SU-DHL-6 (cell line): ENCODE results near the gene ARHGAP10.
A peak's percentile ranks its signal among the peaks of the same experiment; 100 is the strongest.

Experiments used
- H2AFZ ChIP-seq: fragments of 200-600 bp; sonication (generic); 2 replicates; pipeline ENCODE4 v1.6.1; 2014; ENCODE audit warnings: low read depth, mild to moderate bottlenecking, moderate library complexity, mixed read lengths, antibody characterized with exemption, low read length; ENCODE audit not compliant: severe bottlenecking
- H3F3A ChIP-seq: fragments of 200-600 bp; shearing (Covaris generic); 2 replicates; pipeline ENCODE4 v1.6.0; 2016; ENCODE audit warnings: antibody characterized with exemption, mild to moderate bottlenecking; ENCODE audit not compliant: insufficient read depth
- H3K27ac ChIP-seq: fragments of 200-600 bp; sonication (generic); 2 replicates; pipeline ENCODE4 v1.5.1; 2016; ENCODE audit warnings: low read depth, mild to moderate bottlenecking, low read length, moderate library complexity, mixed read lengths
- H3K27me3 ChIP-seq: fragments of 200-600 bp; sonication (generic), shearing (Covaris generic); 2 replicates; pipeline ENCODE4 v1.6.0; 2014; ENCODE audit warnings: mild to moderate bottlenecking, low read length
- H3K36me3 ChIP-seq: fragments of 200-600 bp; sonication (generic); 2 replicates; pipeline ENCODE4 v1.6.1; 2014; ENCODE audit warnings: mild to moderate bottlenecking, low read length, mixed read lengths
- H3K4me2 ChIP-seq: fragments of 300-600, 200-600 bp; shearing (Covaris generic), sonication (generic); 2 replicates; pipeline ENCODE4 v1.6.0; 2014; ENCODE audit warnings: low read length, low read depth, mild to moderate bottlenecking; ENCODE audit not compliant: poor library complexity, severe bottlenecking
- H3K4me3 ChIP-seq: fragments of 200-600 bp; sonication (generic); 2 replicates; pipeline ENCODE4 v1.5.1; 2014; ENCODE audit warnings: antibody characterized with exemption, low read length, mild to moderate bottlenecking, mixed read lengths; ENCODE audit not compliant: insufficient read depth, poor library complexity, severe bottlenecking
- H3K79me2 ChIP-seq: fragments of 200-600 bp; sonication (generic); 2 replicates; pipeline ENCODE4 v1.6.1; 2014; ENCODE audit warnings: mild to moderate bottlenecking, low read length, moderate library complexity; ENCODE audit not compliant: insufficient read depth
- H3K9ac ChIP-seq: fragments of 200-600 bp; sonication (generic); 2 replicates; pipeline ENCODE4 v1.7.0; 2014; ENCODE audit warnings: mild to moderate bottlenecking, low read length
- H3K9me2 ChIP-seq: fragments of 200-600 bp; sonication (generic); replicated peaks from 2 replicates; pipeline ENCODE4 v1.6.1; 2014; ENCODE audit warnings: low read length; ENCODE audit not compliant: insufficient read depth
- H3K9me3 ChIP-seq: fragments of 200-600 bp; sonication (generic); 2 replicates; pipeline ENCODE4 v1.6.1; 2014; ENCODE audit warnings: low read length, mixed read lengths; ENCODE audit not compliant: insufficient read depth
- H4K20me1 ChIP-seq: fragments of 200-600 bp; sonication (generic); 2 replicates; pipeline ENCODE4 v1.6.1; 2014; ENCODE audit warnings: low read depth, mild to moderate bottlenecking, antibody characterized with exemption, low read length, moderate library complexity, mixed read lengths
- CTCF ChIP-seq: fragments of 200-600 bp; sonication (generic); IDR thresholded peaks from one replicate; pipeline ENCODE4 v1.5.1; 2017; ENCODE audit warnings: antibody characterized with exemption, mild to moderate bottlenecking, low read length, moderate library complexity; ENCODE audit not compliant: insufficient read depth, poor library complexity, severe bottlenecking
- EZH2phosphoT487 ChIP-seq: fragments of 200-600 bp; sonication (generic), shearing (Covaris generic); conservative IDR thresholded peaks from 2 replicates; pipeline ENCODE4 v1.6.1; 2018; ENCODE audit warnings: mild to moderate bottlenecking, antibody characterized with exemption, low read length, moderate library complexity, mixed read lengths

Gene ARHGAP10

GRCh38 chr4:147923854-147924253 lies 192.0 kb downstream of the ARHGAP10 start:
- Histone ChIP-seq H2AFZ (no peak overlapping the region), H3K36me3 (no peaks in the 10 kb centered on the region), H3K9ac (no peak overlapping the region), H3K9me2 (no peaks in the 10 kb centered on the region), H3K27me3 (no peaks in the 10 kb centered on the region), H3K9me3 (no peaks in the 10 kb centered on the region), H3K79me2 (no peaks in the 10 kb centered on the region), H3F3A (no peaks in the 10 kb centered on the region), H3K4me2 (no peak overlapping the region), H3K4me3 (no peak overlapping the region), H4K20me1 (no peaks in the 10 kb centered on the region), H3K27ac (no peak overlapping the region)
- no peak for TF ChIP-seq CTCF
- TF ChIP-seq EZH2phosphoT487 = no peak

- Histone ChIP-seq H4K20me1 (no peaks in the 10 kb centered on the region), H3K4me3 (no peak overlapping the region), H3K36me3 (no peaks in the 10 kb centered on the region), H3K4me2 (no peak overlapping the region), H3K79me2 (no peaks in the 10 kb centered on the region), H3F3A (no peaks in the 10 kb centered on the region), H3K9ac (no peak overlapping the region), H2AFZ (no peak overlapping the region), H3K27me3 (no peaks in the 10 kb centered on the region), H3K27ac (no peak overlapping the region), H3K9me3 (no peaks in the 10 kb centered on the region), H3K9me2 (no peaks in the 10 kb centered on the region)
- TF ChIP-seq CTCF (peak; percentile 26), EZH2phosphoT487 (no peak)
Measured at GRCh38 chr4:147924604-147925412, 192.9 kb downstream of the ARHGAP10 start.

- H3K27me3 ChIP-seq = no peaks in the 10 kb centered on the region
- H3K79me2 ChIP-seq = no peaks in the 10 kb centered on the region
- no peak overlapping the region for H3K27ac ChIP-seq
- no peaks in the 10 kb centered on the region for H4K20me1 ChIP-seq
- H3F3A ChIP-seq = no peaks in the 10 kb centered on the region
- H3K4me3 ChIP-seq = no peak overlapping the region
- H3K36me3 ChIP-seq = no peaks in the 10 kb centered on the region
- H3K9me3 ChIP-seq = no peaks in the 10 kb centered on the region
- H3K4me2 ChIP-seq = no peak overlapping the region
- TF ChIP-seq EZH2phosphoT487 (no peak), CTCF (no peak)
- no peaks in the 10 kb centered on the region for H3K9me2 ChIP-seq
- no peak overlapping the region for H2AFZ ChIP-seq
- H3K9ac ChIP-seq = no peak overlapping the region
Measured at GRCh38 chr4:147927377-147928137, 195.7 kb downstream of the ARHGAP10 start.
